Neural cell (in vitro differentiated cells): ENCODE measurements around the gene RAF1.

Source experiments
- CTCF ChIP-seq: fragments of 450-650 bp; IDR thresholded peaks from 2 replicates; pipeline ENCODE4 v1.5.1; 2014; ENCODE audit warnings: antibody characterized with exemption, mild to moderate bottlenecking, moderate library complexity; ENCODE audit not compliant: poor library complexity, severe bottlenecking
- EZH2 ChIP-seq: fragments of 200-600, 300-800 bp; shearing (Covaris generic), sonication (generic); IDR thresholded peaks from 2 replicates; pipeline ENCODE4 v1.6.1; 2014; ENCODE audit warnings: antibody characterized with exemption, low read length, borderline replicate concordance, mild to moderate bottlenecking; ENCODE audit not compliant: insufficient read depth, poor library complexity, severe bottlenecking
- MXI1 ChIP-seq: fragments of 450-650 bp; conservative IDR thresholded peaks from 2 replicates; pipeline ENCODE4 v1.6.1; 2014; ENCODE audit warnings: antibody characterized with exemption, mild to moderate bottlenecking; ENCODE audit not compliant: poor library complexity, severe bottlenecking
- RAD21 ChIP-seq: fragments of 450-650 bp; conservative IDR thresholded peaks from 2 replicates; pipeline ENCODE4 v1.6.1; 2014; ENCODE audit warnings: antibody characterized with exemption, mild to moderate bottlenecking, moderate library complexity
- TAF1 ChIP-seq: IDR thresholded peaks from 2 replicates; pipeline ENCODE4 v1.6.1; 2012; ENCODE audit warnings: low read depth

DNA sequence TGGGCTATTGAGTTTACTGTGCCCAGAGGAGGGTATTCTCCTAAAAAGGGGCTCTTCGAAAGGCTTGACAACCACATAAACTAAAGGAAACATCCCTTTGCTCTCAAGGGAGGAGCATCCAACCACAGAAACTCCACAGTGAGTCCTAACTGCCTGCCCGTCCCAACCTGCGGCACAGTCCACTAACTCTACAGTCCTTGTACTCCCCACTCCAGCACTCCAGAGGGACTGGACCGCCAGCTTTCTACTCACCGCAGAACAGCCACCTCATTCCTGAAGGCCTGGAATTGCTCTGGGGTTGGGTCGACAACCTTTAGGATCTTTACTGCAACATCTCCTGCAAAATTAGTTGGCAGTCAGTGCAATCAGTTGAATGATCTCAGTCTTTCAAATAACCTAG is 72.5 kb downstream of the RAF1 start:
- TF ChIP-seq EZH2, result no peak
- no peak for TF ChIP-seq RAD21
- no peak for TF ChIP-seq CTCF
- TF ChIP-seq MXI1, result no peak
- no peak for TF ChIP-seq TAF1
